Measurements from ENCODE around the gene ANXA3.

ANXA3 gene

GRCh38 chr4:78644744-78645330 is 93.3 kb downstream of the ANXA3 start:
- no peak overlapping the region for H3K4me3 ChIP-seq (ENCODE audit: low read length)
- H3K9me3 ChIP-seq (replicated peaks; ENCODE audit: insufficient read depth, low read length) = no peaks in the 10 kb centered on the region
- no peaks in the 10 kb centered on the region for H3K36me3 ChIP-seq (replicated peaks; ENCODE audit: insufficient read depth, low read length)
- H3K27me3 ChIP-seq (replicated peaks; ENCODE audit: insufficient read depth, low read length) = no peaks in the 10 kb centered on the region; the same call in 1 of the 2 replicates
- no peak overlapping the region for H3K4me2 ChIP-seq (ENCODE audit: low read depth, low read length)
- no peak overlapping the region for H3K27ac ChIP-seq (ENCODE audit: low read length)
- no peak overlapping the region for H3K9ac ChIP-seq (ENCODE audit: low read length)
- H3K4me1 ChIP-seq (ENCODE audit: low read length) = peaks cover 16% of the 10 kb centered on the region
- TF ChIP-seq, protein P1, sequence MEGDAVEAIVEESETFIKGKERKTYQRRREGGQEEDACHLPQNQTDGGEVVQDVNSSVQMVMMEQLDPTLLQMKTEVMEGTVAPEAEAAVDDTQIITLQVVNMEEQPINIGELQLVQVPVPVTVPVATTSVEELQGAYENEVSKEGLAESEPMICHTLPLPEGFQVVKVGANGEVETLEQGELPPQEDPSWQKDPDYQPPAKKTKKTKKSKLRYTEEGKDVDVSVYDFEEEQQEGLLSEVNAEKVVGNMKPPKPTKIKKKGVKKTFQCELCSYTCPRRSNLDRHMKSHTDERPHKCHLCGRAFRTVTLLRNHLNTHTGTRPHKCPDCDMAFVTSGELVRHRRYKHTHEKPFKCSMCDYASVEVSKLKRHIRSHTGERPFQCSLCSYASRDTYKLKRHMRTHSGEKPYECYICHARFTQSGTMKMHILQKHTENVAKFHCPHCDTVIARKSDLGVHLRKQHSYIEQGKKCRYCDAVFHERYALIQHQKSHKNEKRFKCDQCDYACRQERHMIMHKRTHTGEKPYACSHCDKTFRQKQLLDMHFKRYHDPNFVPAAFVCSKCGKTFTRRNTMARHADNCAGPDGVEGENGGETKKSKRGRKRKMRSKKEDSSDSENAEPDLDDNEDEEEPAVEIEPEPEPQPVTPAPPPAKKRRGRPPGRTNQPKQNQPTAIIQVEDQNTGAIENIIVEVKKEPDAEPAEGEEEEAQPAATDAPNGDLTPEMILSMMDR (IDR thresholded peaks at IDR 0.05; ENCODE audit: low read length) = peak; percentile 74
- no peak for TF ChIP-seq EZH2phosphoT487 (IDR thresholded peaks at IDR 0.05; ENCODE audit: low read length)
- no peaks in the 10 kb centered on the region for H4K20me1 ChIP-seq (ENCODE audit: insufficient read depth, low read length)
- no peak overlapping the region for H2AFZ ChIP-seq (ENCODE audit: low read length)
- DNase-seq = peak; percentile 68
- no peaks in the 10 kb centered on the region for H3K79me2 ChIP-seq (ENCODE audit: low read length)
- no peaks in the 10 kb centered on the region for H3F3A ChIP-seq (ENCODE audit: insufficient read depth, low read length)
- H3K9me2 ChIP-seq (replicated peaks; ENCODE audit: insufficient read depth, low read length) = no peaks in the 10 kb centered on the region

- Histone ChIP-seq H4K20me1 (ENCODE audit: insufficient read depth, low read length) (no peaks in the 10 kb centered on the region), H3K9me2 (replicated peaks; ENCODE audit: insufficient read depth, low read length) (no peaks in the 10 kb centered on the region), H3K9ac (ENCODE audit: low read length) (no peak overlapping the region), H3K4me2 (ENCODE audit: low read depth, low read length) (no peak overlapping the region), H3F3A (ENCODE audit: insufficient read depth, low read length) (no peaks in the 10 kb centered on the region), H3K27me3 (replicated peaks; ENCODE audit: insufficient read depth, low read length) (no peaks in the 10 kb centered on the region; the same call in 1 of the 2 replicates), H3K4me1 (ENCODE audit: low read length) (peaks cover 16% of the 10 kb centered on the region), H3K9me3 (replicated peaks; ENCODE audit: insufficient read depth, low read length) (no peaks in the 10 kb centered on the region), H3K36me3 (replicated peaks; ENCODE audit: insufficient read depth, low read length) (no peaks in the 10 kb centered on the region), H2AFZ (ENCODE audit: low read length) (no peak overlapping the region), H3K27ac (ENCODE audit: low read length) (no peak overlapping the region), H3K4me3 (ENCODE audit: low read length) (no peak overlapping the region), H3K79me2 (ENCODE audit: low read length) (no peaks in the 10 kb centered on the region)
- DNase-seq = no peak
- TF ChIP-seq EZH2phosphoT487 (IDR thresholded peaks at IDR 0.05; ENCODE audit: low read length) (no peak), EZH2 (optimal IDR thresholded peaks at IDR 0.05; ENCODE audit: low read depth, low read length) (no peak)
- TF ChIP-seq, protein P1 (IDR thresholded peaks at IDR 0.05; ENCODE audit: low read length) = no peak
These were observed 94.5 kb downstream of the ANXA3 start for GRCh38 chr4:78645853-78646757.

DNA sequence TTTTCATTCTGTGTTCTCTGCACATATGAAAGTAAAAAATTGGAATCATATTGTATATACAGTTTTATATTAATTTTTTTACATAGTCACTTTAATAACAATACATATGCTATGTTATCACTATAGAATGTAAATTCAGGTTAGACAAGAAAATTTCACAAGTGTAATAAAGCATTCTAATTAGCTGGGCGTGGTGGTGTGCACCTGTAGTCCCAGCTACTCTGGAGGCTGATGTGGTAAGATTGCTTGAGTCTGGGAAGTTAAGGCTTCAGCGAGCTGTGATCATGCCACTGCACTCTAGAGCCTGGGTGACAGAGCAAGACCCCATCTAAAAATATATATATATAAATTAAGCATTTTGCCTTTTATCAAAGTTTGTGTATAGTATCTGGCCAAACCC is 95.7 kb downstream of the ANXA3 start:
- no peak overlapping the region for H3K9ac ChIP-seq (ENCODE audit: low read length)
- no peak for DNase-seq
- H3F3A ChIP-seq (ENCODE audit: insufficient read depth, low read length) = no peaks in the 10 kb centered on the region
- no peaks in the 10 kb centered on the region for H3K9me3 ChIP-seq (replicated peaks; ENCODE audit: insufficient read depth, low read length)
- no peaks in the 10 kb centered on the region for H3K79me2 ChIP-seq (ENCODE audit: low read length)
- no peak overlapping the region for H2AFZ ChIP-seq (ENCODE audit: low read length)
- H3K4me3 ChIP-seq (ENCODE audit: low read length) = no peak overlapping the region
- H3K4me2 ChIP-seq (ENCODE audit: low read depth, low read length) = no peak overlapping the region
- no peak overlapping the region for H3K27ac ChIP-seq (ENCODE audit: low read length)
- TF ChIP-seq, protein P1 (IDR thresholded peaks at IDR 0.05; ENCODE audit: low read length) = no peak
- TF ChIP-seq EZH2 (optimal IDR thresholded peaks at IDR 0.05; ENCODE audit: low read depth, low read length) = no peak
- TF ChIP-seq EZH2phosphoT487 (IDR thresholded peaks at IDR 0.05; ENCODE audit: low read length) = no peak
- H3K27me3 ChIP-seq (replicated peaks; ENCODE audit: insufficient read depth, low read length) = no peaks in the 10 kb centered on the region
- H4K20me1 ChIP-seq (ENCODE audit: insufficient read depth, low read length) = no peaks in the 10 kb centered on the region
- H3K4me1 ChIP-seq (ENCODE audit: low read length) = peaks cover 13% of the 10 kb centered on the region
- no peaks in the 10 kb centered on the region for H3K9me2 ChIP-seq (replicated peaks; ENCODE audit: insufficient read depth, low read length)
- H3K36me3 ChIP-seq (replicated peaks; ENCODE audit: insufficient read depth, low read length) = no peaks in the 10 kb centered on the region
